ENCODE measurements around the gene ABCG4. TPM values are rescaled to one million over a fixed set of nuclear protein-coding genes. Genes with fewer than 3 reads are reported as not detected.
"Not testable (repeated sequence)": the region's sequence is repeated elsewhere in the genome, so short reads cannot be mapped to it uniquely, and the experiment has no call there.

Gene ABCG4
- total RNA-seq, 1 donor: 0.86 TPM

GRCh38 chr11:119121008-119121810, 27.6 kb upstream of the ABCG4 start, which contains the start of gene HINFP:
Gene HINFP, plus strand, starts transcription at chr11:119121580. Its CDS starts 5,365 bp downstream, at chr11:119126945.
- peak; percentile 98 for DNase-seq (ENCODE audit: low read depth)
- TF ChIP-seq CTCF (IDR thresholded peaks at IDR 0.05; ENCODE audit: insufficient read depth, low read depth, low read length): no peak
- H3K4me3 ChIP-seq (ENCODE audit: low read depth, low read length): peak within 1 kb of the TSS; percentile 98

- no peak for DNase-seq (ENCODE audit: low read depth)
- peak overlapping the region; percentile 98 for H3K4me3 ChIP-seq (ENCODE audit: low read depth, low read length)
- TF ChIP-seq CTCF (IDR thresholded peaks at IDR 0.05; ENCODE audit: insufficient read depth, low read depth, low read length): no peak
Measured at GRCh38 chr11:119121811-119122124, 27.1 kb upstream of the ABCG4 start.

- no peak for DNase-seq (ENCODE audit: low read depth)
- TF ChIP-seq CTCF (IDR thresholded peaks at IDR 0.05; ENCODE audit: insufficient read depth, low read depth, low read length): no peak
- H3K4me3 ChIP-seq (ENCODE audit: low read depth, low read length): no peak overlapping the region
Measured at GRCh38 chr11:119125821-119126220, 23.0 kb upstream of the ABCG4 start.

GRCh38 chr11:119126675-119127268, 22.1 kb upstream of the ABCG4 start:
- no peak overlapping the region for H3K4me3 ChIP-seq (ENCODE audit: low read depth, low read length)
- TF ChIP-seq CTCF (IDR thresholded peaks at IDR 0.05; ENCODE audit: insufficient read depth, low read depth, low read length): no peak
- peak; percentile 43 for DNase-seq (ENCODE audit: low read depth)

- no peak overlapping the region for H3K4me3 ChIP-seq (ENCODE audit: low read depth, low read length)
- TF ChIP-seq CTCF (IDR thresholded peaks at IDR 0.05; ENCODE audit: insufficient read depth, low read depth, low read length): peak; percentile 14
- DNase-seq (ENCODE audit: low read depth): peak; percentile 68
Measured at GRCh38 chr11:119130662-119131061, 18.2 kb upstream of the ABCG4 start.

GRCh38 chr11:119134389-119134978, 14.4 kb upstream of the ABCG4 start:
- DNase-seq (ENCODE audit: low read depth): no peak
- H3K4me3 ChIP-seq (ENCODE audit: low read depth, low read length): no peak overlapping the region
- peak; percentile 54 for TF ChIP-seq CTCF (IDR thresholded peaks at IDR 0.05; ENCODE audit: insufficient read depth, low read depth, low read length)

GRCh38 chr11:119139276-119139675, 9.6 kb upstream of the ABCG4 start:
- not testable (repeated sequence) for DNase-seq (ENCODE audit: low read depth); H3K4me3 ChIP-seq (ENCODE audit: low read depth, low read length)

All from fibroblast of villous mesenchyme (primary cell).